H9 (cell line): ENCODE data around the gene C21orf58. TPM values are rescaled to one million over a fixed set of nuclear protein-coding genes. Genes with fewer than 3 reads are reported as not detected.

Experiments used
- DNase-seq: peaks from one replicate; pipeline ENCODE4 v3.0.0-alpha.2; 2017
- H2AFZ ChIP-seq: one replicate; pipeline ENCODE4 v1.6.1; 2013; ENCODE audit warnings: mild to moderate bottlenecking, low read length, control low read depth, moderate library complexity
- H2AK5ac ChIP-seq: 2 replicates; pipeline ENCODE4 v1.6.1; 2013; ENCODE audit warnings: low read length, control low read depth, mixed read lengths; ENCODE audit not compliant: insufficient read length
- H2BK120ac ChIP-seq: one replicate; pipeline ENCODE4 v1.6.1; 2013; ENCODE audit warnings: low read depth, mild to moderate bottlenecking, low read length, control low read depth, inconsistent platforms; ENCODE audit not compliant: poor library complexity, severe bottlenecking
- H2BK12ac ChIP-seq: 2 replicates; pipeline ENCODE4 v1.6.1; 2013; ENCODE audit warnings: low read length, control low read depth, mixed read lengths, low read depth; ENCODE audit not compliant: insufficient read length
- H2BK15ac ChIP-seq: 2 replicates; pipeline ENCODE4 v1.6.1; 2013; ENCODE audit warnings: low read depth, low read length, control low read depth
- H2BK20ac ChIP-seq: one replicate; pipeline ENCODE4 v1.6.1; 2013; ENCODE audit warnings: low read depth, mild to moderate bottlenecking, low read length, control low read depth, inconsistent platforms; ENCODE audit not compliant: poor library complexity, severe bottlenecking
- H2BK5ac ChIP-seq: 2 replicates; pipeline ENCODE4 v1.6.1; 2013; ENCODE audit warnings: low read length, control low read depth, mixed read lengths; ENCODE audit not compliant: insufficient read length
- H3K14ac ChIP-seq: 2 replicates; pipeline ENCODE4 v1.6.1; 2013; ENCODE audit warnings: low read length, control low read depth; ENCODE audit not compliant: insufficient read depth
- H3K18ac ChIP-seq: 2 replicates; pipeline ENCODE4 v1.6.1; 2013; ENCODE audit warnings: low read depth, mild to moderate bottlenecking, mixed read lengths, low read length, control low read depth; ENCODE audit not compliant: insufficient read length
- H3K23ac ChIP-seq: 2 replicates; pipeline ENCODE4 v1.6.1; 2013; ENCODE audit warnings: low read length, control low read depth, mixed read lengths, low read depth; ENCODE audit not compliant: insufficient read length
- H3K23me2 ChIP-seq: 2 replicates; pipeline ENCODE4 v1.6.1; 2013; ENCODE audit warnings: low read depth, mild to moderate bottlenecking, mixed read lengths, low read length, control low read depth; ENCODE audit not compliant: insufficient read length, poor library complexity, severe bottlenecking
- H3K27ac ChIP-seq: 2 replicates; pipeline ENCODE4 v1.5.1; 2013; ENCODE audit warnings: low read length, control low read depth, mixed read lengths, low read depth; ENCODE audit not compliant: insufficient read length
- H3K27me3 ChIP-seq: 2 replicates; pipeline ENCODE4 v1.6.1; 2013; ENCODE audit warnings: low read length, control low read depth, inconsistent platforms; ENCODE audit not compliant: insufficient read depth
- H3K4ac ChIP-seq: 2 replicates; pipeline ENCODE4 v1.6.1; 2013; ENCODE audit warnings: low read depth, mild to moderate bottlenecking, control low read depth, inconsistent platforms, low read length, moderate library complexity
- H3K4me1 ChIP-seq: 2 replicates; pipeline ENCODE4 v1.6.1; 2013; ENCODE audit warnings: low read length, control low read depth, inconsistent platforms; ENCODE audit not compliant: insufficient read depth
- H3K4me2 ChIP-seq: 2 replicates; pipeline ENCODE4 v1.6.1; 2013; ENCODE audit warnings: low read length, control low read depth, mixed read lengths; ENCODE audit not compliant: insufficient read length, insufficient read depth
- H3K56ac ChIP-seq: 2 replicates; pipeline ENCODE4 v1.6.1; 2013; ENCODE audit warnings: low read depth, mild to moderate bottlenecking, mixed read lengths, low read length, control low read depth; ENCODE audit not compliant: insufficient read length
- H3K79me1 ChIP-seq: 2 replicates; pipeline ENCODE4 v1.6.1; 2013; ENCODE audit warnings: low read depth, mild to moderate bottlenecking, moderate library complexity, low read length, control low read depth, inconsistent platforms; ENCODE audit not compliant: insufficient read depth, poor library complexity, severe bottlenecking
- H3K79me2 ChIP-seq: 2 replicates; pipeline ENCODE4 v1.6.1; 2013; ENCODE audit warnings: low read length, control low read depth, inconsistent platforms; ENCODE audit not compliant: insufficient read depth
- H3K9ac ChIP-seq: 2 replicates; pipeline ENCODE4 v1.6.1; 2013; ENCODE audit warnings: low read length, control low read depth, mixed read lengths; ENCODE audit not compliant: insufficient read length; ENCODE audit errors: extremely low read depth
- H3K9me3 ChIP-seq: one replicate; pipeline ENCODE4 v1.6.1; 2013; ENCODE audit warnings: low read depth, low read length, inconsistent platforms; ENCODE audit not compliant: control insufficient read depth
- H3T11ph ChIP-seq: one replicate; pipeline ENCODE4 v1.6.1; 2013; ENCODE audit warnings: mild to moderate bottlenecking, low read length, control low read depth, inconsistent platforms
- H4K20me1 ChIP-seq: one replicate; pipeline ENCODE4 v1.6.1; 2013; ENCODE audit not compliant: control insufficient read depth, insufficient read length, insufficient read depth
- H4K5ac ChIP-seq: 2 replicates; pipeline ENCODE4 v1.6.1; 2013; ENCODE audit warnings: low read depth, mild to moderate bottlenecking, mixed read lengths, low read length, control low read depth; ENCODE audit not compliant: insufficient read length
- H4K8ac ChIP-seq: replicated peaks from 2 replicates; pipeline ENCODE4 v1.6.1; 2013; ENCODE audit warnings: low read length, control low read depth, mixed read lengths, low read depth; ENCODE audit not compliant: insufficient read length
- H4K91ac ChIP-seq: 2 replicates; pipeline ENCODE4 v1.6.1; 2013; ENCODE audit warnings: low read depth, mild to moderate bottlenecking, moderate library complexity, mixed read lengths, low read length, control low read depth; ENCODE audit not compliant: insufficient read length
- H3K27ac Mint-ChIP-seq, 3 experiments: 2 replicates in 2 of 3; 3 replicates in 1 of 3; pipeline ENCODE4 v1.8.0; 2020 to 2021; ENCODE audit warnings: mixed read lengths in 3 of 3, mild to moderate bottlenecking in 1 of 3, moderate library complexity in 1 of 3
- H3K27me3 Mint-ChIP-seq: 2 replicates; pipeline ENCODE4 v1.8.0; 2021; ENCODE audit warnings: low read depth, mild to moderate bottlenecking, moderate library complexity, mixed read lengths
- H3K36me3 Mint-ChIP-seq, 3 experiments: 2 replicates in 2 of 3; 3 replicates in 1 of 3; pipeline ENCODE4 v1.8.0; 2020 to 2021; ENCODE audit warnings: low read depth in 3 of 3, mixed read lengths in 3 of 3; ENCODE audit not compliant: insufficient read depth in 1 of 3
- H3K4me1 Mint-ChIP-seq, 2 experiments: 2 replicates each; pipeline ENCODE4 v1.8.0; 2020; ENCODE audit warnings: mixed read lengths in 2 of 2
- H3K4me3 Mint-ChIP-seq, 2 experiments: 2 replicates in 1 of 2; 3 replicates in 1 of 2; pipeline ENCODE4 v1.8.0; 2020 to 2021; ENCODE audit warnings: mild to moderate bottlenecking in 2 of 2, mixed read lengths in 2 of 2, moderate library complexity in 1 of 2
- H3K9me3 Mint-ChIP-seq, 2 experiments: 2 replicates in 1 of 2; 3 replicates in 1 of 2; pipeline ENCODE4 v1.8.0; 2020; ENCODE audit warnings: mild to moderate bottlenecking in 2 of 2, mixed read lengths in 2 of 2, moderate library complexity in 1 of 2
- CTCF ChIP-seq: fragments of 200-600 bp; sonication (generic); conservative IDR thresholded peaks from 3 replicates; pipeline ENCODE4 v1.8.0; 2021; ENCODE audit warnings: antibody characterized with exemption, mild to moderate bottlenecking
- WGBS: extraction: QIAGEN DNeasy Blood & Tissue Kit; methylation state at CpG from one replicate; pipeline ENCODE4 v1.1.7; 2013; ENCODE audit warnings: missing lambda C conversion rate, low lambda C conversion rate, mixed read lengths; ENCODE audit not compliant: insufficient read length; ENCODE audit errors: extremely low coverage; 5-methylcytosine and 5-hydroxymethylcytosine counted together
- total RNA-seq: library from RNA; stranded (reverse); gene quantifications from 2 replicates; pipeline ENCODE4 v1.2.1, GENCODE V29; 2021

C21orf58 gene
- total RNA-seq, 1 experiment from 2014 or later, result 17.2 TPM

- no peak overlapping the region for H2BK5ac ChIP-seq
- H2AK5ac ChIP-seq, result no peak overlapping the region
- H4K20me1 ChIP-seq, result no peaks in the 10 kb centered on the region
- H3K14ac ChIP-seq, result no peak overlapping the region
- no peak overlapping the region for H2BK20ac ChIP-seq
- H4K91ac ChIP-seq, result no peak overlapping the region
- peaks cover 38 to 82% (median 79%) of the 10 kb centered on the region in 3 experiments; a peak in 6 of 7 replicates for H3K36me3 Mint-ChIP-seq
- H3K79me1 ChIP-seq, result no peaks in the 10 kb centered on the region
- H3K4me3 Mint-ChIP-seq, result no peak overlapping the region
- no CpG with 5 or more reads among the region's 26 CpGs for WGBS
- no peak overlapping the region for H3K23ac ChIP-seq
- H3K79me2 ChIP-seq, result no peaks in the 10 kb centered on the region
- DNase-seq, result no peak
- H4K5ac ChIP-seq, result no peak overlapping the region
- H3K23me2 ChIP-seq, result no peaks in the 10 kb centered on the region
- H2AFZ ChIP-seq, result no peak overlapping the region
- H4K8ac ChIP-seq, result no peak overlapping the region
- TF ChIP-seq CTCF, result no peak
- H3K4me2 ChIP-seq, result no peak overlapping the region
- no peak overlapping the region for H2BK15ac ChIP-seq
- H3K27me3 Mint-ChIP-seq, result no peaks in the 10 kb centered on the region
- H3K27ac ChIP-seq, result no peak overlapping the region
- no peak overlapping the region for H3T11ph ChIP-seq
- H3K9ac ChIP-seq, result no peak overlapping the region
- no peaks in the 10 kb centered on the region for H3K9me3 ChIP-seq
- no peaks in the 10 kb centered on the region for H3K27me3 ChIP-seq
- H3K4ac ChIP-seq, result no peak overlapping the region
- no peak overlapping the region for H2BK12ac ChIP-seq
- no peaks in the 10 kb centered on the region for H3K4me1 ChIP-seq
- no peaks in the 10 kb centered on the region for H3K4me1 Mint-ChIP-seq
- H3K18ac ChIP-seq, result no peak overlapping the region
- no peaks in the 10 kb centered on the region for H3K9me3 Mint-ChIP-seq
- peak overlapping the region; percentile 17 to 66 (median 58); a peak in 4 of 7 replicates for H3K27ac Mint-ChIP-seq
- no peak overlapping the region for H2BK120ac ChIP-seq
- H3K56ac ChIP-seq, result no peak overlapping the region
Measured at GRCh38 chr21:46265736-46266525, 57.7 kb downstream of the C21orf58 start.
